ENCODE results near the gene SMTN. TPM values are rescaled to one million over a fixed set of nuclear protein-coding genes. Genes with fewer than 3 reads are reported as not detected.

The SMTN gene
- total RNA-seq, 1 donor from 2014 or later, result 327 TPM

DNA sequence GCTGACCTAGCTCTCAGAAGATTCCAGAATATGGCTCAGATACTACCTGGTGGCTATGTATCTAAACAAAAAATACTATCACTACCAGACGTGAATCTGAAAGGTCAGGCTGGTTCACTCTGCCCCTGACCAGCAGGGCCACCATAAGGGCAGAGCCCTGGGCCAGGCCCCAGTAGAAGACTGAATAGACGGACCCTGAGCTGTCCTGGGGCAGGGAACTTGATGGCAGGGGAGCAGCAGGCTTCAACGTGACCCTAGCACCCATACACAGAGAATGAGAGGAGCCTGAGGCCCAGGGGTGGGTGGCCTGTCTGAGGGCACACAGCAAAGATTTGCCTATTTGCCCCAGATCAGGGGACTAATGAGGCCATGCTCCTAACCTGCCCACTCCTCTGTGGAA is 72.2 kb downstream of the SMTN start:
- DNase-seq (ENCODE audit: low spot score), result no peak

Other genes with a start within 250 kb of the SMTN start
- 31.2 TPM for gene MORC2, start 112.5 kb upstream of the SMTN start, total RNA-seq
- gene TUG1, start 112.1 kb upstream of the SMTN start, total RNA-seq, result 119 TPM
- gene SELENOM, start 26.2 kb downstream of the SMTN start, total RNA-seq, result 259 TPM
- gene INPP5J, start 41.6 kb downstream of the SMTN start, total RNA-seq, result 4.8 TPM
- not detected for gene PLA2G3, start 59.2 kb downstream of the SMTN start, total RNA-seq
- 34.1 TPM for gene RNF185, start 78.9 kb downstream of the SMTN start, total RNA-seq
- 85.4 TPM for gene LIMK2, start 131.0 kb downstream of the SMTN start, total RNA-seq
- 57.8 TPM for gene PIK3IP1, start 211.2 kb downstream of the SMTN start, total RNA-seq

Measured in ureter (tissue), 1 donor.